HepG2 (cell line): Measurements from ENCODE around the gene AZU1. TPM values are rescaled to one million over a fixed set of nuclear protein-coding genes. Genes with fewer than 3 reads are reported as not detected.

Experiments
- GATA4 ChIP-seq: sonication (generic); IDR thresholded peaks from 2 replicates; pipeline ENCODE4 v1.6.1; 2016; ENCODE audit warnings: antibody characterized with exemption, low read depth, borderline replicate concordance
- PATZ1 ChIP-seq: sonication (generic); formaldehyde crosslinking; IDR thresholded peaks from 2 replicates; pipeline ENCODE4 v1.4.0; 2020; ENCODE audit warnings: missing genetic modification reagents
- RBAK ChIP-seq: sonication (generic); formaldehyde crosslinking; IDR thresholded peaks from 2 replicates; pipeline ENCODE4 v1.5.1; 2020; ENCODE audit warnings: mild to moderate bottlenecking, missing genetic modification reagents
- SP4 ChIP-seq: sonication (generic); formaldehyde crosslinking; IDR thresholded peaks from 2 replicates; pipeline ENCODE4 v1.8.1; 2023; ENCODE audit warnings: mild to moderate bottlenecking, missing genetic modification reagents
- TARDBP ChIP-seq: sonication (generic); formaldehyde crosslinking; IDR thresholded peaks from 2 replicates; pipeline ENCODE4 v1.8.0; 2022; ENCODE audit warnings: mild to moderate bottlenecking, missing genetic modification reagents
- THAP7 ChIP-seq: sonication (generic); formaldehyde crosslinking; IDR thresholded peaks from 2 replicates; pipeline ENCODE4 v1.8.1; 2023; ENCODE audit warnings: mild to moderate bottlenecking, missing genetic modification reagents
- ZBTB40 ChIP-seq, 2 experiments: fragments of 450-650 bp in 1 of 2; sonication (generic) in 1 of 2; formaldehyde crosslinking in 1 of 2; IDR thresholded peaks; 2 replicates each; pipeline versions ENCODE4 v1.6.1 to v1.8.0; 2016 to 2022; ENCODE audit warnings: antibody characterized with exemption in 1 of 2, mild to moderate bottlenecking in 1 of 2, missing genetic modification reagents in 1 of 2
- ZNF18 ChIP-seq: sonication (generic); formaldehyde crosslinking; IDR thresholded peaks from 2 replicates; pipeline ENCODE4 v1.8.0; 2022; ENCODE audit warnings: mild to moderate bottlenecking, missing genetic modification reagents; ENCODE audit not compliant: insufficient replicate concordance
- polyA plus RNA-seq, 8 experiments: library from polyadenylated mRNA; depleted of rRNA in 3 of 8; stranded (reverse) in 7 of 8; unstranded in 1 of 8; fragments of >200 nt; fragmentation: Illumina TruSeq in 4 of 8; extraction: Trizol in 4 of 8; gene quantifications; 2 replicates each; pipeline versions ENCODE4 v1.2.1 to v1.2.3, GENCODE V29; 2011 to 2016; ENCODE audit warnings: low read depth in 4 of 8, missing spikeins in 1 of 8, mixed read lengths in 1 of 8; ENCODE audit not compliant: insufficient read depth in 1 of 8
- total RNA-seq, 5 experiments: library from RNA; depleted of rRNA; stranded (reverse); fragments of >200 nt; fragmentation: Illumina TruSeq; extraction: Trizol; gene quantifications; 2 replicates each; pipeline ENCODE4 v1.2.3, GENCODE V29; 2016; ENCODE audit warnings: low read depth in 1 of 5

Gene AZU1
- total and polyA plus RNA-seq, 2 of the 13 experiments (the other 11 are each of a cell fraction or from before 2014, with no cell fraction given) = not detected

GRCh38 chr19:788686-788982, 39.0 kb upstream of the AZU1 start (continued):
- TF ChIP-seq PATZ1 (CRISPR knock-in tag) (peak; percentile 28; the same call in 1 of the 2 replicates), THAP7 (no peak), TARDBP (CRISPR knock-in tag) (no peak), SP4 (CRISPR knock-in tag) (0 out of 2 replicates have a peak, but pooled peaks have one; percentile 13), GATA4 (no peak), ZBTB40 (IDR thresholded peaks at IDR 0.05) (no peak), ZBTB40 (CRISPR knock-in tag; IDR thresholded peaks at IDR 0.05) (no peak), ZNF18 (CRISPR knock-in tag) (peak; percentile 4), RBAK (CRISPR knock-in tag) (no peak)
